SK-N-SH (cell line): ENCODE data around the gene TSHZ2. TPM values are rescaled to one million over a fixed set of nuclear protein-coding genes. Genes with fewer than 3 reads are reported as not detected.

Experiments
- CTCF ChIA-PET: fragments of 300-600, 350-600 bp; formaldehyde crosslinking; extraction: SDS; loops from one replicate; lab custom pipeline; 2021; lab: Yijun Ruan, JAX
- POLR2A ChIA-PET: fragments of 350-600 bp; sonication (Branson Sonifier 250); formaldehyde crosslinking; extraction: SDS; loops from one replicate; lab custom pipeline; 2020; ENCODE audit warnings: antibody characterized with exemption, inconsistent platforms; lab: Yijun Ruan, JAX
- DNase-seq: peaks from one replicate; pipeline ENCODE4 v3.0.0; 2012
- H2AFZ ChIP-seq: fragments of 200-600 bp; sonication (generic); 2 replicates; pipeline ENCODE4 v1.8.1; 2016; ENCODE audit warnings: antibody characterized with exemption, mild to moderate bottlenecking, low read depth
- H3F3A ChIP-seq: fragments of 200-600 bp; sonication (generic); replicated peaks from 2 replicates; pipeline ENCODE3; 2016; ENCODE audit warnings: antibody characterized with exemption, mild to moderate bottlenecking; ENCODE audit not compliant: insufficient read depth
- H3K27ac ChIP-seq, 2 experiments: fragments of 200-500 bp in 1 of 2; fragments of 200-600 bp in 1 of 2; sonication (Bioruptor generic) in 1 of 2; sonication (generic), shearing (Covaris generic) in 1 of 2; 2 replicates each; pipeline versions ENCODE4 v1.5.1 to v1.6.1; 2014 to 2016; ENCODE audit warnings: low read depth in 2 of 2, inconsistent platforms in 1 of 2, low read length in 1 of 2, mild to moderate bottlenecking in 1 of 2, mixed read lengths in 1 of 2
- H3K27me3 ChIP-seq: fragments of 200-600 bp; sonication (generic), shearing (Covaris generic); 2 replicates; pipeline ENCODE4 v1.6.1; 2016; ENCODE audit warnings: mixed run types; ENCODE audit not compliant: insufficient read depth
- H3K36me3 ChIP-seq, 2 experiments: fragments of 200-500 bp in 1 of 2; fragments of 200-600 bp in 1 of 2; sonication (Bioruptor generic) in 1 of 2; sonication (generic) in 1 of 2; replicated peaks in 1 of 2; 2 replicates each; pipeline versions ENCODE3 to v1.5.1; 2014 to 2016; ENCODE audit warnings: low read length in 1 of 2, mild to moderate bottlenecking in 1 of 2; ENCODE audit not compliant: insufficient read depth in 2 of 2, control insufficient read depth in 1 of 2
- H3K4me1 ChIP-seq, 2 experiments: fragments of 200-500 bp in 1 of 2; fragments of 200-600 bp in 1 of 2; sonication (Bioruptor generic) in 1 of 2; sonication (generic), shearing (Covaris generic) in 1 of 2; 2 replicates each; pipeline versions ENCODE4 v1.5.1 to v1.6.1; 2014 to 2016; ENCODE audit warnings: low read depth in 1 of 2, low read length in 1 of 2, mixed run types in 1 of 2; ENCODE audit not compliant: insufficient read depth in 2 of 2, control insufficient read depth in 1 of 2
- H3K4me2 ChIP-seq: fragments of 200-600 bp; sonication (generic), shearing (Covaris generic); 2 replicates; pipeline ENCODE4 v1.6.1; 2017; ENCODE audit warnings: mixed run types
- H3K4me3 ChIP-seq, 2 experiments: fragments of 200-500 bp in 1 of 2; fragments of 200-600 bp in 1 of 2; sonication (Bioruptor generic) in 1 of 2; sonication (generic), shearing (Covaris generic) in 1 of 2; 2 replicates each; pipeline versions ENCODE4 v1.5.1 to v1.8.1; 2014 to 2016; ENCODE audit warnings: low read depth in 2 of 2, inconsistent platforms in 1 of 2, low read length in 1 of 2, mild to moderate bottlenecking in 1 of 2, mixed read lengths in 1 of 2, moderate library complexity in 1 of 2
- H3K79me2 ChIP-seq: fragments of 200-600 bp; sonication (generic); 2 replicates; pipeline ENCODE4 v1.8.1; 2017; ENCODE audit warnings: mild to moderate bottlenecking; ENCODE audit not compliant: insufficient read depth
- H3K9ac ChIP-seq: fragments of 200-600 bp; sonication (generic); 2 replicates; pipeline ENCODE4 v1.6.1; 2017; ENCODE audit warnings: mixed run types
- H3K9me2 ChIP-seq: fragments of 200-600 bp; sonication (generic); 2 replicates; pipeline ENCODE4 v1.6.1; 2017; ENCODE audit warnings: mixed run types
- H3K9me3 ChIP-seq: fragments of 200-600 bp; sonication (generic); 2 replicates; pipeline ENCODE4 v1.6.1; 2017; ENCODE audit warnings: mixed run types, mild to moderate bottlenecking, moderate library complexity
- H4K20me1 ChIP-seq: fragments of 200-600 bp; sonication (generic); 2 replicates; pipeline ENCODE4 v1.6.1; 2017; ENCODE audit warnings: mild to moderate bottlenecking, mixed run types; ENCODE audit not compliant: insufficient read depth
- CHD2 ChIP-seq: fragments of 150-350 bp; IDR thresholded peaks from 2 replicates; pipeline ENCODE4 v1.6.1; 2018; ENCODE audit warnings: low read length; ENCODE audit not compliant: partially characterized antibody
- ELF1 ChIP-seq: IDR thresholded peaks from 2 replicates; pipeline ENCODE4 v1.4.0; 2012
- FOXJ3 ChIP-seq: sonication (generic); formaldehyde crosslinking; IDR thresholded peaks from 2 replicates; pipeline ENCODE4 v1.5.1; 2020; ENCODE audit warnings: mild to moderate bottlenecking, missing genetic modification reagents
- FOXM1 ChIP-seq: IDR thresholded peaks from 2 replicates; pipeline ENCODE4 v1.4.0; 2012; ENCODE audit warnings: low read depth, mild to moderate bottlenecking
- GABPA ChIP-seq: IDR thresholded peaks from 2 replicates; pipeline ENCODE4 v1.4.0; 2012; ENCODE audit warnings: low read depth, mild to moderate bottlenecking
- MEF2A ChIP-seq: IDR thresholded peaks from 2 replicates; pipeline ENCODE4 v1.4.0; 2012; ENCODE audit warnings: low read depth, borderline replicate concordance
- NFIC ChIP-seq: IDR thresholded peaks from 2 replicates; pipeline ENCODE4 v1.4.0; 2012; ENCODE audit warnings: borderline replicate concordance
- NRF1 ChIP-seq: IDR thresholded peaks from 2 replicates; pipeline ENCODE4 v1.6.1; 2012; ENCODE audit warnings: low read depth, mild to moderate bottlenecking, low read length
- RAD21 ChIP-seq: IDR thresholded peaks from 2 replicates; pipeline ENCODE4 v1.6.1; 2012; ENCODE audit warnings: mild to moderate bottlenecking, low read length
- RCOR1 ChIP-seq: fragments of 150-350 bp; IDR thresholded peaks from 2 replicates; pipeline ENCODE4 v1.6.1; 2017; ENCODE audit warnings: antibody characterized with exemption, low read length
- WGBS: methylation state at CpG from one replicate; pipeline ENCODE4 v1.1.6; 2017; ENCODE audit warnings: low lambda C conversion rate; 5-methylcytosine and 5-hydroxymethylcytosine counted together
- polyA plus RNA-seq, 3 experiments: library from polyadenylated mRNA; depleted of rRNA; stranded (reverse); fragments of >200 nt; gene quantifications; 2 replicates each; pipeline ENCODE4 v1.2.3, GENCODE V29; 2012
- TF ChIP-seq, protein P1 (sequence below): fragments of 150-350 bp; IDR thresholded peaks from 2 replicates; pipeline ENCODE4 v1.6.1; 2016; ENCODE audit warnings: mild to moderate bottlenecking, low read depth, low read length
- TF ChIP-seq, protein P2 (sequence below): IDR thresholded peaks from 2 replicates; pipeline ENCODE4 v1.4.0; 2012; ENCODE audit warnings: low read depth, borderline replicate concordance
- TF ChIP-seq, protein P3 (sequence below): fragments of 200-600 bp; sonication (generic); IDR thresholded peaks from 2 replicates; pipeline ENCODE4 v1.6.1; 2017; ENCODE audit warnings: antibody characterized with exemption, mild to moderate bottlenecking, moderate library complexity
- TF ChIP-seq, protein P4 (sequence below): IDR thresholded peaks from 2 replicates; pipeline ENCODE4 v1.4.0; 2012; ENCODE audit warnings: low read depth, borderline replicate concordance
- TF ChIP-seq, protein P5 (sequence below): IDR thresholded peaks from 2 replicates; pipeline ENCODE4 v1.4.0; 2012; ENCODE audit warnings: low read depth

Gene TSHZ2
- polyA plus RNA-seq, 1 of the 3 experiments (the other 2 are of a cell fraction), result 0.13 TPM

DNA sequence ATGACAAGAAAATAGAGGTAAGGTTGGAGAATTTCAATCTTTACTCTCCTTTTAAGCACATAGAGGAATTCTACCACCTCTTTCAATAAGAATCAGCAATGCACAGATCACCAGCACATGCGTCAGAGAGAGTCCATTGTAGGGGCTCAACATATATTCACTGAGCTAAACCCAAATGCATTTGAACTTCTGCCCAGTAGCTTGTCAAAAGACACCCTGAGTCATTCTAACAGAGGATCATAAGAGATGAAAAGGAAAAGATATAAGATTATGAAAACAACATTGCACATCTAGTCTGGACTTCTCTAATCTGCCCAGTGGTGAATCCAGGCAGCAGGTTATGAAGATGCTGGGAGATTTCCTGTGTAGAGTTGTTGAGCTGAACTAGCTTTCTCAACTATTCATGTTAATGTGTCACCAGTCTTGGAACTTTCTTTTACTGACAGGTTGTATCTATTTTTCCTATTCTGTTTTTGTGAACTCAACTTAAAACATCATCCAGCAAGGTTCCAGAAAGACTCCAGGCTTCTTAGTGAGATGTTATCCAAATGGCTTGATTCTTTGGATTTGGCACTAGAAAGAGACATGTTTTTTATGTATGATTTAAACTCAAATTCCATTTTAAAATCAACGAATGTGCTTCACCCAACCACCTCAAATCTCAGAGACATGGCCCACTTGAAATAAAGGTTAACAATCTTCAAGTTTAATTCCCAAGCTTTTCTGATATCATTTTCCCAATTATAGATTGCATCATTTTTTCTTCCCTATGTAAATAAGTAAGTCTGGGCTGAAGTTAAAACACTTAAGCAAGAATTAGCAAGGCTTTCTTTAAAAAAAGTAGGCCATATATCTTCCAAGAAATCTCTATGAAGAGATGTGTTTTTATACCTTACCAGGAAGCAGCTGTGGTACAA is 89.3 kb downstream of the TSHZ2 start (continued):
- no peak for TF ChIP-seq CHD2

DNA sequence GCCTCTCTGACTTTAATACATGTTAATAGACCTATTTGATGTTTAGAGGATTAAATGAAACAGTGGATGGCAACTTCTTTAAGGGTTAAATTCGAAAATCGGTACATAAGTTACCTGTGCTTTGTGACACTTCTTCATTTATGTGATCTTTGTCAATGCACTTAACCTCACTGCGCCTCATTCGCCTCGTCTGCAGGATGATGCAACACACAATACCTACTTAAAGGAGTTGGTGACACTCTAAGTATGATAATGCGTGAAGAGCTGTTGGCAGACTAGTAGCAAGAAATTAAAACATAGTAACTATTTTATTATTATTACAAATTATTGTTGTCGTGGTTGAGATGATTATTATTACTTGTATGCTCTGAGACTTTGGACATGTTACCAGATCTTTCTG is 92.8 kb downstream of the TSHZ2 start:
- Histone ChIP-seq H3K27me3 (no peaks in the 10 kb centered on the region), H3K4me3 (no peak overlapping the region), H4K20me1 (no peaks in the 10 kb centered on the region), H3K79me2 (no peaks in the 10 kb centered on the region), H3K9ac (no peak overlapping the region), H3K27ac (no peak overlapping the region), H3K4me2 (no peak overlapping the region), H3K9me2 (no peaks in the 10 kb centered on the region)
- CTCF ChIA-PET, result interaction anchor here (1.4 kb wide), 1 partner anchor 10 kb away, joined by 4 read pairs; no protein-coding TSS in a partner anchor
- POLR2A ChIA-PET, result no interaction called here
- TF ChIP-seq, protein P1, sequence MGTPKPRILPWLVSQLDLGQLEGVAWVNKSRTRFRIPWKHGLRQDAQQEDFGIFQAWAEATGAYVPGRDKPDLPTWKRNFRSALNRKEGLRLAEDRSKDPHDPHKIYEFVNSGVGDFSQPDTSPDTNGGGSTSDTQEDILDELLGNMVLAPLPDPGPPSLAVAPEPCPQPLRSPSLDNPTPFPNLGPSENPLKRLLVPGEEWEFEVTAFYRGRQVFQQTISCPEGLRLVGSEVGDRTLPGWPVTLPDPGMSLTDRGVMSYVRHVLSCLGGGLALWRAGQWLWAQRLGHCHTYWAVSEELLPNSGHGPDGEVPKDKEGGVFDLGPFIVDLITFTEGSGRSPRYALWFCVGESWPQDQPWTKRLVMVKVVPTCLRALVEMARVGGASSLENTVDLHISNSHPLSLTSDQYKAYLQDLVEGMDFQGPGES, result no peak
- no peak for TF ChIP-seq GABPA
- TF ChIP-seq FOXJ3, result no peak
- TF ChIP-seq, protein P2, sequence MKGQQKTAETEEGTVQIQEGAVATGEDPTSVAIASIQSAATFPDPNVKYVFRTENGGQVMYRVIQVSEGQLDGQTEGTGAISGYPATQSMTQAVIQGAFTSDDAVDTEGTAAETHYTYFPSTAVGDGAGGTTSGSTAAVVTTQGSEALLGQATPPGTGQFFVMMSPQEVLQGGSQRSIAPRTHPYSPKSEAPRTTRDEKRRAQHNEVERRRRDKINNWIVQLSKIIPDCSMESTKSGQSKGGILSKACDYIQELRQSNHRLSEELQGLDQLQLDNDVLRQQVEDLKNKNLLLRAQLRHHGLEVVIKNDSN, result no peak
- no peak for TF ChIP-seq NRF1
- no peak for TF ChIP-seq ELF1
- no peak for TF ChIP-seq FOXM1
- TF ChIP-seq MEF2A, result no peak
- TF ChIP-seq, protein P3, sequence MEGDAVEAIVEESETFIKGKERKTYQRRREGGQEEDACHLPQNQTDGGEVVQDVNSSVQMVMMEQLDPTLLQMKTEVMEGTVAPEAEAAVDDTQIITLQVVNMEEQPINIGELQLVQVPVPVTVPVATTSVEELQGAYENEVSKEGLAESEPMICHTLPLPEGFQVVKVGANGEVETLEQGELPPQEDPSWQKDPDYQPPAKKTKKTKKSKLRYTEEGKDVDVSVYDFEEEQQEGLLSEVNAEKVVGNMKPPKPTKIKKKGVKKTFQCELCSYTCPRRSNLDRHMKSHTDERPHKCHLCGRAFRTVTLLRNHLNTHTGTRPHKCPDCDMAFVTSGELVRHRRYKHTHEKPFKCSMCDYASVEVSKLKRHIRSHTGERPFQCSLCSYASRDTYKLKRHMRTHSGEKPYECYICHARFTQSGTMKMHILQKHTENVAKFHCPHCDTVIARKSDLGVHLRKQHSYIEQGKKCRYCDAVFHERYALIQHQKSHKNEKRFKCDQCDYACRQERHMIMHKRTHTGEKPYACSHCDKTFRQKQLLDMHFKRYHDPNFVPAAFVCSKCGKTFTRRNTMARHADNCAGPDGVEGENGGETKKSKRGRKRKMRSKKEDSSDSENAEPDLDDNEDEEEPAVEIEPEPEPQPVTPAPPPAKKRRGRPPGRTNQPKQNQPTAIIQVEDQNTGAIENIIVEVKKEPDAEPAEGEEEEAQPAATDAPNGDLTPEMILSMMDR, result no peak
- TF ChIP-seq RAD21, result no peak
- no peak for TF ChIP-seq NFIC
- TF ChIP-seq RCOR1, result no peak
- TF ChIP-seq, protein P4, sequence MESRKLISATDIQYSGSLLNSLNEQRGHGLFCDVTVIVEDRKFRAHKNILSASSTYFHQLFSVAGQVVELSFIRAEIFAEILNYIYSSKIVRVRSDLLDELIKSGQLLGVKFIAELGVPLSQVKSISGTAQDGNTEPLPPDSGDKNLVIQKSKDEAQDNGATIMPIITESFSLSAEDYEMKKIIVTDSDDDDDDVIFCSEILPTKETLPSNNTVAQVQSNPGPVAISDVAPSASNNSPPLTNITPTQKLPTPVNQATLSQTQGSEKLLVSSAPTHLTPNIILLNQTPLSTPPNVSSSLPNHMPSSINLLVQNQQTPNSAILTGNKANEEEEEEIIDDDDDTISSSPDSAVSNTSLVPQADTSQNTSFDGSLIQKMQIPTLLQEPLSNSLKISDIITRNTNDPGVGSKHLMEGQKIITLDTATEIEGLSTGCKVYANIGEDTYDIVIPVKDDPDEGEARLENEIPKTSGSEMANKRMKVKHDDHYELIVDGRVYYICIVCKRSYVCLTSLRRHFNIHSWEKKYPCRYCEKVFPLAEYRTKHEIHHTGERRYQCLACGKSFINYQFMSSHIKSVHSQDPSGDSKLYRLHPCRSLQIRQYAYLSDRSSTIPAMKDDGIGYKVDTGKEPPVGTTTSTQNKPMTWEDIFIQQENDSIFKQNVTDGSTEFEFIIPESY, result no peak
- TF ChIP-seq, protein P5, sequence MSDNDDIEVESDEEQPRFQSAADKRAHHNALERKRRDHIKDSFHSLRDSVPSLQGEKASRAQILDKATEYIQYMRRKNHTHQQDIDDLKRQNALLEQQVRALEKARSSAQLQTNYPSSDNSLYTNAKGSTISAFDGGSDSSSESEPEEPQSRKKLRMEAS, result no peak
- TF ChIP-seq, all 33 proteins: peak for 0
- WGBS, result 58% methylated on average over 7 of the region's 7 CpGs
- Histone ChIP-seq H2AFZ (no peak overlapping the region), H3K4me1 (no peaks in the 10 kb centered on the region), H3K36me3 (no peaks in the 10 kb centered on the region), H3F3A (no peaks in the 10 kb centered on the region), H3K9me3 (no peaks in the 10 kb centered on the region)
- DNase-seq, result no peak
